Spinal cord (tissue), 4 donors: ENCODE data around the gene SPAG7. TPM values are rescaled to one million over a fixed set of nuclear protein-coding genes. Genes with fewer than 3 reads are reported as not detected.

Experiments used
- polyA plus RNA-seq, 2 donors: library from polyadenylated mRNA; unstranded; fragments of 120-200 nt; gene quantifications; one replicate each; pipeline ENCODE4 v1.2.1, GENCODE V29; 2013; ENCODE audit not compliant: insufficient read length in 2 of 2
- small RNA-seq: library from RNA; depleted of rRNA; stranded (forward); fragments of <200 nt; gene quantifications from one replicate; pipeline ENCODE3, GENCODE V24; 2014; ENCODE audit warnings: low replicate concordance
- total RNA-seq, 2 donors: library from RNA; depleted of rRNA in 1 of 2; stranded (reverse); fragments of 120-200 nt in 1 of 2; fragments of >200 nt in 1 of 2; gene quantifications; one replicate each; pipeline versions ENCODE4 v1.2.3 to v1.2.4, GENCODE V29; 2013 to 2014

Gene SPAG7
- total and polyA plus RNA-seq, 4 donors: 36.8 to 96.6 (median 89.9) TPM

Small RNAs within 50 kb of the gene (small RNA-seq; reads per million reads assigned to genes)
- gene MIR6864: 0.08 reads per million
- not detected for gene MIR6865

Other genes starting within 250 kb of the SPAG7 start
- 10 to 100 TPM in 1 of 2 donors, 1 to 10 TPM in 1; 9.5 to 32.1 TPM for gene MED11, start 236.4 kb downstream of the SPAG7 start, total RNA-seq
- gene MED11, start 236.4 kb downstream of the SPAG7 start, polyA plus RNA-seq: 10 to 100 TPM; 27.3 to 27.4 TPM
- gene ZMYND15, start 228.0 kb downstream of the SPAG7 start, total RNA-seq: 1 to 10 TPM in 1 of 2 donors, under 1 TPM in 1; 0.89 to 2.0 TPM
- 1 to 10 TPM; 1.4 to 2.5 TPM for gene ZMYND15, start 228.0 kb downstream of the SPAG7 start, polyA plus RNA-seq
- 1 to 10 TPM; 7.5 to 8.0 TPM for gene CXCL16, start 227.9 kb downstream of the SPAG7 start, total RNA-seq
- gene CXCL16, start 227.9 kb downstream of the SPAG7 start, polyA plus RNA-seq: 10 to 100 TPM; 18.4 to 18.8 TPM
- gene TM4SF5, start 195.9 kb downstream of the SPAG7 start, total RNA-seq: not detected
- gene TM4SF5, start 195.9 kb downstream of the SPAG7 start, polyA plus RNA-seq: not detected
- gene VMO1, start 181.5 kb downstream of the SPAG7 start, total RNA-seq: 1 to 10 TPM in 1 of 2 donors, under 1 TPM in 1; 0.99 to 2.0 TPM
- 1 to 10 TPM; 2.0 to 2.7 TPM for gene VMO1, start 181.5 kb downstream of the SPAG7 start, polyA plus RNA-seq
- gene GLTPD2, start 178.9 kb downstream of the SPAG7 start, total RNA-seq: not detected
- 1 to 10 TPM; 3.5 to 5.2 TPM for gene GLTPD2, start 178.9 kb downstream of the SPAG7 start, polyA plus RNA-seq
- 100 to 1,000 TPM in 1 of 2 donors, 10 to 100 TPM in 1; 94.1 to 146 TPM for gene PSMB6, start 171.7 kb downstream of the SPAG7 start, total RNA-seq
- gene PSMB6, start 171.7 kb downstream of the SPAG7 start, polyA plus RNA-seq: 100 to 1,000 TPM; 143 to 147 TPM
- gene PLD2, start 160.7 kb downstream of the SPAG7 start, total RNA-seq: 10 to 100 TPM; 14.2 to 42.8 TPM
- 10 to 100 TPM; 29.8 to 46.9 TPM for gene PLD2, start 160.7 kb downstream of the SPAG7 start, polyA plus RNA-seq
- gene MINK1, start 134.5 kb downstream of the SPAG7 start, total RNA-seq: 10 to 100 TPM; 33.5 to 35.0 TPM
- gene MINK1, start 134.5 kb downstream of the SPAG7 start, polyA plus RNA-seq: 10 to 100 TPM; 67.2 to 86.2 TPM
- 1 to 10 TPM; 1.9 to 4.7 TPM for gene C17orf107, start 68.3 kb downstream of the SPAG7 start, total RNA-seq
- gene C17orf107, start 68.3 kb downstream of the SPAG7 start, polyA plus RNA-seq: 1 to 10 TPM; 2.8 to 3.7 TPM
- under 1 TPM; 0.69 to 0.99 TPM for gene CHRNE, start 64.7 kb downstream of the SPAG7 start, total RNA-seq
- 1 to 10 TPM; 1.1 to 1.9 TPM for gene CHRNE, start 64.7 kb downstream of the SPAG7 start, polyA plus RNA-seq
- gene GP1BA, start 35.5 kb downstream of the SPAG7 start, total RNA-seq: under 1 TPM in 1 of 2 donors, not detected in 1; 0.06 TPM
- gene GP1BA, start 35.5 kb downstream of the SPAG7 start, polyA plus RNA-seq: 1 to 10 TPM in 1 of 2 donors, under 1 TPM in 1; 0.57 to 1.6 TPM
- 10 to 100 TPM; 57.2 to 63.0 TPM for gene SLC25A11, start 27.8 kb downstream of the SPAG7 start, total RNA-seq
- gene SLC25A11, start 27.8 kb downstream of the SPAG7 start, polyA plus RNA-seq: 10 to 100 TPM; 84.0 to 95.2 TPM
- 10 to 100 TPM; 23.5 to 72.5 TPM for gene RNF167, start 27.5 kb downstream of the SPAG7 start, total RNA-seq
- 100 to 1,000 TPM; 113 to 133 TPM for gene RNF167, start 27.5 kb downstream of the SPAG7 start, polyA plus RNA-seq
- 100 to 1,000 TPM in 1 of 2 donors, 10 to 100 TPM in 1; 95.4 to 191 TPM for gene PFN1, start 19.3 kb downstream of the SPAG7 start, total RNA-seq
- 100 to 1,000 TPM; 296 to 299 TPM for gene PFN1, start 19.3 kb downstream of the SPAG7 start, polyA plus RNA-seq
- 1 to 10 TPM; 4.9 to 7.3 TPM for gene ENO3, start 16.7 kb downstream of the SPAG7 start, total RNA-seq
- gene ENO3, start 16.7 kb downstream of the SPAG7 start, polyA plus RNA-seq: 10 to 100 TPM in 1 of 2 donors, 1 to 10 TPM in 1; 8.1 to 17.1 TPM
- 10 to 100 TPM; 12.6 to 20.3 TPM for gene CAMTA2, start 19.9 kb upstream of the SPAG7 start, total RNA-seq
- gene CAMTA2, start 19.9 kb upstream of the SPAG7 start, polyA plus RNA-seq: 10 to 100 TPM; 84.3 to 96.1 TPM
- gene INCA1, start 29.7 kb upstream of the SPAG7 start, total RNA-seq: 1 to 10 TPM in 1 of 2 donors, under 1 TPM in 1; 0.50 to 2.0 TPM
- 1 to 10 TPM; 7.1 to 7.9 TPM for gene INCA1, start 29.7 kb upstream of the SPAG7 start, polyA plus RNA-seq
- gene KIF1C, start 30.1 kb upstream of the SPAG7 start, total RNA-seq: 10 to 100 TPM; 24.4 to 52.3 TPM
- gene KIF1C, start 30.1 kb upstream of the SPAG7 start, polyA plus RNA-seq: 10 to 100 TPM; 41.7 to 56.0 TPM
- not detected for gene SLC52A1, start 67.6 kb upstream of the SPAG7 start, total RNA-seq
- gene SLC52A1, start 67.6 kb upstream of the SPAG7 start, polyA plus RNA-seq: under 1 TPM; 0.19 to 0.38 TPM
- 1 to 10 TPM; 8.9 to 9.7 TPM for gene ZFP3, start 110.7 kb upstream of the SPAG7 start, total RNA-seq
- 10 to 100 TPM; 13.2 to 16.1 TPM for gene ZFP3, start 110.7 kb upstream of the SPAG7 start, polyA plus RNA-seq
- gene ZNF232, start 144.1 kb upstream of the SPAG7 start, total RNA-seq: 10 to 100 TPM in 1 of 2 donors, 1 to 10 TPM in 1; 8.7 to 16.5 TPM
- gene ZNF232, start 144.1 kb upstream of the SPAG7 start, polyA plus RNA-seq: 10 to 100 TPM; 12.6 to 29.5 TPM
- under 1 TPM; 0.10 to 0.66 TPM for gene USP6, start 148.2 kb upstream of the SPAG7 start, total RNA-seq
- 1 to 10 TPM; 3.2 to 9.8 TPM for gene USP6, start 148.2 kb upstream of the SPAG7 start, polyA plus RNA-seq
- gene ZNF594, start 224.1 kb upstream of the SPAG7 start, total RNA-seq: 10 to 100 TPM; 17.9 to 25.9 TPM
- gene ZNF594, start 224.1 kb upstream of the SPAG7 start, polyA plus RNA-seq: 10 to 100 TPM; 12.4 to 15.0 TPM